ENCODE measurements around the gene RORC. TPM values are rescaled to one million over a fixed set of nuclear protein-coding genes. Genes with fewer than 3 reads are reported as not detected.

RORC gene
- total RNA-seq, 1 experiment from 2014 or later = 1.3 TPM

- H3K4me1 ChIP-seq (ENCODE audit: control insufficient read depth in 1 of 2, insufficient read depth in 2 of 2, low read length in 2 of 2) = peaks cover 0 to 46% of the 10 kb centered on the region in 2 experiments; a peak in 3 of 4 replicates
- H3K4me2 ChIP-seq (ENCODE audit: low read length) = no peak overlapping the region
- CTCF ChIA-PET = no interaction called here
- no peaks in the 10 kb centered on the region for H3K36me3 ChIP-seq (ENCODE audit: control insufficient read depth in 1 of 2, insufficient read depth in 2 of 2, low read length in 2 of 2)
- intact Hi-C loops (cut with micrococcal nuclease) = loop anchor here (5.0 kb wide), 3 partner anchors 396 to 641 kb away; partner anchors contain the start of gene PIP5K1A
- H2AFZ ChIP-seq (ENCODE audit: low read depth, low read length, poor library complexity, severe bottlenecking) = no peak overlapping the region
- no TSS peak for BruUV-seq (replicated peaks)
- H4K20me1 ChIP-seq (ENCODE audit: insufficient read depth) = no peaks in the 10 kb centered on the region
- DNase-seq (ENCODE audit: low read depth, low spot score) = no peak
- no peak overlapping the region for H3K9ac ChIP-seq (ENCODE audit: low read length)
- no peaks in the 10 kb centered on the region; the same call in 1 of the 2 replicates for H3K9me2 ChIP-seq (ENCODE audit: insufficient read depth)
- POLR2A ChIA-PET = no interaction called here
- RAD21 ChIA-PET (ENCODE audit: low non-redundant PET in 1 of 2, low total read pairs in 2 of 2, uncharacterized antibody in 2 of 2, unreplicated experiment in 2 of 2) = no interaction called here
- no peaks in the 10 kb centered on the region for H3K27me3 ChIP-seq (ENCODE audit: insufficient read depth, low read length)
- no peak for ATAC-seq
- H3K79me2 ChIP-seq (ENCODE audit: insufficient read depth, low read length) = no peaks in the 10 kb centered on the region
- peaks cover 0 to 3% of the 10 kb centered on the region in 2 experiments; a peak in 1 of 4 replicates for H3K9me3 ChIP-seq (ENCODE audit: control insufficient read depth in 1 of 2, insufficient read depth in 1 of 2, low read depth in 1 of 2, low read length in 2 of 2)
- TF ChIP-seq EGR1 (IDR thresholded peaks at IDR 0.05; ENCODE audit: low read depth) (no peak), ZBTB33 (IDR thresholded peaks at IDR 0.05; ENCODE audit: extremely low read depth, insufficient replicate concordance, low read length) (no peak), POLR2AphosphoS5 (IDR thresholded peaks at IDR 0.05; ENCODE audit: low read depth, low read length) (no peak), CTCF (IDR thresholded peaks at IDR 0.05 in 2 of 3, conservative IDR thresholded peaks at IDR 0.05 in 1 of 3; ENCODE audit: borderline replicate concordance in 1 of 3, insufficient read depth in 1 of 3, low read depth in 2 of 3, low read length in 2 of 3) (no peak), EZH2 (IDR thresholded peaks at IDR 0.05) (no peak), TCF7L2 (IDR thresholded peaks at IDR 0.05; ENCODE audit: borderline replicate concordance, extremely low read depth, insufficient read depth, insufficient read length) (no peak), CEBPB (IDR thresholded peaks at IDR 0.05; ENCODE audit: low read depth) (no peak), POLR2A (IDR thresholded peaks at IDR 0.05; ENCODE audit: borderline replicate concordance, extremely low read depth, insufficient read depth, insufficient read length) (no peak), RAD21 (IDR thresholded peaks at IDR 0.05; ENCODE audit: low read depth) (no peak), SP1 (IDR thresholded peaks at IDR 0.05; ENCODE audit: low read depth) (no peak)
- no peak overlapping the region; the same call in 1 of the 2 replicates for H3K27ac ChIP-seq (ENCODE audit: low read depth, low read length)
- no peak overlapping the region for H3K4me3 ChIP-seq (replicated peaks in 1 of 2; ENCODE audit: low read depth in 1 of 2, low read length in 2 of 2)
Measured at GRCh38 chr1:151837884-151838221, 6.3 kb upstream of the RORC start.
